Measurements from ENCODE around the gene ATRAID. TPM values are rescaled to one million over a fixed set of nuclear protein-coding genes. Genes with fewer than 3 reads are reported as not detected.

ATRAID gene
- total and polyA plus RNA-seq, 10 of the 15 experiments (the other 5 are each of a cell fraction or from before 2014, with no cell fraction given), result 65.6 to 180 (median 120) TPM

GRCh38 chr2:27217173-27218121, 5.6 kb downstream of the ATRAID start, which contains the start of gene CAD:
Gene CAD (plus strand): TSS chr2:27217369. CDS start chr2:27217552, 183 bp downstream.
- CTCF ChIA-PET, result no interaction called here
- RAD21 ChIA-PET (ENCODE audit: unreplicated experiment), result interaction anchor here (1.0 to 1.2 kb wide), 2 partner anchors 62 to 84 kb away, joined by 3 to 5 read pairs; no protein-coding TSS in a partner anchor
- H3K27me3 ChIP-seq (replicated peaks in 1 of 2; ENCODE audit: control insufficient read depth in 2 of 2, insufficient read depth in 2 of 2, low read length in 1 of 2), result no peaks in the 10 kb centered on the region
- in situ Hi-C loops (cut with MboI) (no loop called here), intact Hi-C loops (cut with micrococcal nuclease; ENCODE audit: unreplicated experiment) (loop anchor here (10.0 kb wide), 1 partner anchor 137 kb away; the partner anchor contains the start of gene GTF3C2)
- H3K4me2 ChIP-seq (ENCODE audit: control insufficient read depth, insufficient read depth), result peak within 1 kb of the TSS; percentile 97
- FAIRE-seq (no peak), ATAC-seq (peak; percentile 93), DNase-seq (ENCODE audit: low read depth, low spot score) (no peak)
- no peaks in the 10 kb centered on the region for H3K9me3 ChIP-seq (replicated peaks; ENCODE audit: control insufficient read depth, insufficient read depth, low read length)
- H3K4me1 ChIP-seq (ENCODE audit: control insufficient read depth, insufficient read depth, low read length), result peaks cover 3% of the 10 kb centered on the region; the same call in 1 of the 2 replicates
- SMC1A ChIA-PET (ENCODE audit: uncharacterized antibody, unreplicated experiment), result interaction anchor here (0.7 to 1.3 kb wide), 3 partner anchors 84 to 123 kb away, joined by 3 read pairs; no protein-coding TSS in a partner anchor
- H3K9ac ChIP-seq (ENCODE audit: control insufficient read depth, insufficient read depth, low read length), result peak within 1 kb of the TSS; percentile 93
- peaks cover 2 to 5% of the 10 kb centered on the region in 2 experiments for H3K36me3 ChIP-seq (ENCODE audit: control insufficient read depth in 2 of 2, insufficient read depth in 2 of 2, low read length in 1 of 2)
- H3K27ac ChIP-seq (ENCODE audit: control insufficient read depth, insufficient read depth), result peak within 1 kb of the TSS; percentile 83
- peaks cover 35% of the 10 kb centered on the region for H3K79me2 ChIP-seq (ENCODE audit: control insufficient read depth, insufficient read depth, low read length)
- POLR2A ChIA-PET, result no interaction called here
- peak within 1 kb of the TSS; percentile 79 for H3K4me3 ChIP-seq
- BruUV-seq (replicated peaks), result TSS peak; percentile 31
- peak within 1 kb of the TSS; percentile 79 for H2AFZ ChIP-seq (ENCODE audit: control insufficient read depth, low read depth, low read length)
- 1% methylated on average over 71 of the region's 72 CpGs for WGBS (ENCODE audit: insufficient coverage, insufficient replicate concordance, low lambda C conversion rate, missing lambda C conversion rate)
- H4K20me1 ChIP-seq (ENCODE audit: control insufficient read depth, insufficient read depth), result no peaks in the 10 kb centered on the region
- TF ChIP-seq DPF2 (IDR thresholded peaks at IDR 0.05), result 0 out of 2 replicates have a peak, but pooled peaks have one; percentile 41
- TF ChIP-seq E2F4 (IDR thresholded peaks at IDR 0.05; ENCODE audit: low read depth, low read length), result 0 out of 2 replicates have a peak, but pooled peaks have one; percentile 16
- TF ChIP-seq NKRF (conservative IDR thresholded peaks at IDR 0.05), result peak; percentile 94
- peak; percentile 40 to 83; a peak in 3 of 4 replicates for TF ChIP-seq BHLHE40 (IDR thresholded peaks at IDR 0.05; ENCODE audit: borderline replicate concordance in 1 of 2, low read depth in 2 of 2, low read length in 1 of 2)
- TF ChIP-seq RAD51 (IDR thresholded peaks at IDR 0.05), result peak; percentile 87
- no peak for TF ChIP-seq NBN (IDR thresholded peaks at IDR 0.05)
- peak; percentile 91 for TF ChIP-seq POLR2A (IDR thresholded peaks at IDR 0.05; ENCODE audit: low read depth, low read length)
- TF ChIP-seq IRF3 (IDR thresholded peaks at IDR 0.05), result no peak
- no peak for TF ChIP-seq ZBTB33 (IDR thresholded peaks at IDR 0.05)
- TF ChIP-seq HCFC1 (IDR thresholded peaks at IDR 0.05; ENCODE audit: low read length), result peak; percentile 36; the same call in 1 of the 2 replicates
- peak; percentile 17; the same call in 1 of the 2 replicates for TF ChIP-seq ZBED1 (IDR thresholded peaks at IDR 0.05; ENCODE audit: borderline replicate concordance)
- TF ChIP-seq PAX8 (IDR thresholded peaks at IDR 0.05), result no peak
- TF ChIP-seq RELB (IDR thresholded peaks at IDR 0.05; ENCODE audit: low read depth), result peak; percentile 31; the same call in 1 of the 2 replicates
- peak; percentile 86 for TF ChIP-seq MYC (IDR thresholded peaks at IDR 0.05; ENCODE audit: insufficient read depth, insufficient read length, insufficient replicate concordance, low read length, severe bottlenecking)
- TF ChIP-seq FOXK2 (IDR thresholded peaks at IDR 0.05), result no peak

Measured in GM12878 (cell line).